ENCODE results near the gene C1orf232. TPM values are rescaled to one million over a fixed set of nuclear protein-coding genes. Genes with fewer than 3 reads are reported as not detected.

Gene C1orf232
- total RNA-seq, 1 experiment from 2014 or later: not detected

Other genes with a start within 250 kb of the C1orf232 start
- gene PAFAH2, start 170.9 kb downstream of the C1orf232 start, total RNA-seq (2021): 6.7 and 7.2 TPM in 2 replicates
- 0.07 TPM in 1 of 2 replicates, not detected in the other for gene EXTL1, start 147.2 kb downstream of the C1orf232 start, total RNA-seq (2021)
- not detected in 2 replicates for gene SLC30A2, start 122.8 kb downstream of the C1orf232 start, total RNA-seq (2021)
- gene TRIM63, start 101.3 kb downstream of the C1orf232 start, total RNA-seq (2021): not detected in 2 replicates
- 12.9 and 13.4 TPM in 2 replicates for gene PDIK1L, start 57.1 kb downstream of the C1orf232 start, total RNA-seq (2021)
- 0.64 and 0.85 TPM in 2 replicates for gene FAM110D, start 9.9 kb downstream of the C1orf232 start, total RNA-seq (2021)
- gene ZNF593, start 945 bp upstream of the C1orf232 start, total RNA-seq (2021): 61.9 and 62.3 TPM in 2 replicates
- gene ZNF593OS, start 2.9 kb upstream of the C1orf232 start, total RNA-seq (2021): not detected in 2 replicates
- 1.6 and 1.8 TPM in 2 replicates for gene CNKSR1, start 8.5 kb upstream of the C1orf232 start, total RNA-seq (2021)
- not detected in 2 replicates for gene CATSPER4, start 21.6 kb upstream of the C1orf232 start, total RNA-seq (2021)
- gene CEP85, start 65.2 kb upstream of the C1orf232 start, total RNA-seq (2021): 51.3 and 51.5 TPM in 2 replicates
- 133 and 138 TPM in 2 replicates for gene SH3BGRL3, start 111.1 kb upstream of the C1orf232 start, total RNA-seq (2021)
- 22.1 and 25.4 TPM in 2 replicates for gene UBXN11, start 137.7 kb upstream of the C1orf232 start, total RNA-seq (2021)
- not detected in 2 replicates for gene CD52, start 149.0 kb upstream of the C1orf232 start, total RNA-seq (2021)
- gene CRYBG2, start 185.2 kb upstream of the C1orf232 start, total RNA-seq (2021): not detected in 2 replicates
- gene ZNF683, start 203.8 kb upstream of the C1orf232 start, total RNA-seq (2021): not detected in 2 replicates
- 0.15 and 0.39 TPM in 2 replicates for gene LIN28A, start 241.9 kb upstream of the C1orf232 start, total RNA-seq (2021)

Measured in A673 (cell line).